Parathyroid adenoma (tissue), 2 donors: ENCODE measurements around the gene CAMK2B.

Experiments
- H2AFZ ChIP-seq: fragments of 300-600 bp; sonication (generic); one replicate; pipeline ENCODE4 v1.7.0; 2017; ENCODE audit warnings: antibody characterized with exemption, mild to moderate bottlenecking
- H3K27ac ChIP-seq: fragments of 300-600 bp; sonication (generic); one replicate; pipeline ENCODE4 v1.7.0; 2017
- H3K27me3 ChIP-seq: fragments of 300-600 bp; sonication (generic); one replicate; pipeline ENCODE4 v1.7.0; 2017; ENCODE audit warnings: low read length; ENCODE audit not compliant: control insufficient read depth, insufficient read depth
- H3K36me3 ChIP-seq: fragments of 300-600 bp; sonication (generic); one replicate; pipeline ENCODE4 v1.7.0; 2017; ENCODE audit warnings: low read length; ENCODE audit not compliant: control insufficient read depth, insufficient read depth
- H3K4me1 ChIP-seq: fragments of 300-600 bp; sonication (generic); one replicate; pipeline ENCODE4 v1.7.0; 2017; ENCODE audit warnings: control low read depth
- H3K4me2 ChIP-seq: fragments of 300-600 bp; sonication (generic); one replicate; pipeline ENCODE4 v1.7.0; 2017; ENCODE audit warnings: low read length
- H3K4me3 ChIP-seq: fragments of 300-600 bp; sonication (generic); one replicate; pipeline ENCODE4 v1.7.0; 2017; ENCODE audit warnings: low read depth, low read length
- H3K79me2 ChIP-seq: fragments of 300-600 bp; sonication (generic); one replicate; pipeline ENCODE4 v1.7.0; 2017; ENCODE audit warnings: control low read depth
- H3K9ac ChIP-seq: fragments of 300-600 bp; sonication (generic); one replicate; pipeline ENCODE4 v1.7.0; 2017; ENCODE audit warnings: mild to moderate bottlenecking
- H3K9me3 ChIP-seq: fragments of 300-600 bp; sonication (generic); one replicate; pipeline ENCODE4 v1.7.0; 2017; ENCODE audit warnings: low read length; ENCODE audit not compliant: control insufficient read depth
- TF ChIP-seq, protein P1 (sequence below): fragments of 300-600 bp; sonication (generic); IDR thresholded peaks from one replicate; pipeline ENCODE4 v1.7.0; 2017; ENCODE audit warnings: antibody characterized with exemption, mild to moderate bottlenecking
- donor health status: primary hyperparathyroidism.

Gene CAMK2B

DNA sequence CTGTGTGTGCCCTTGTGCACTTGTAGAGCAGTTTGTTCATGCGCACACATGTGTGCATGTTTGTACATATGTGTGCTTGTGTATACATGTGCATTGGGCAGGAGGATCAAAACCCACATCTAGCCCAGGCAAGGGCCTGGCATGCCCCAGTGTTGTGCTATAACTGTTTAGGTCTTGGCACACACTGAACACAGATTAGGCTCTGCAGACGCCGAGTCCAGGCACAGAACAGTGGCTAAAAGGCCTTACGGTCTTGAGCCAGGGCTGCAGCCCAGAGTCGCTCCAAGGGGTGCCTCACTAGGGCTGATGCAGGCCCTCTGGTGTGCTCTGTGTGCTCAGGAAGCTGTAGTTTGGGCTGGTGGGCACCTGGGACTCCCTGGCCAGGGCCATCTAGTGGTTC lies 68.9 kb downstream of the CAMK2B start:
- Histone ChIP-seq H3K79me2 (no peaks in the 10 kb centered on the region), H3K4me1 (peaks cover 15% of the 10 kb centered on the region), H3K27ac (no peak overlapping the region), H3K4me2 (no peak overlapping the region), H3K27me3 (no peaks in the 10 kb centered on the region), H3K4me3 (no peak overlapping the region), H3K36me3 (no peaks in the 10 kb centered on the region), H3K9me3 (no peaks in the 10 kb centered on the region), H2AFZ (no peak overlapping the region), H3K9ac (no peak overlapping the region)
- TF ChIP-seq, protein P1, sequence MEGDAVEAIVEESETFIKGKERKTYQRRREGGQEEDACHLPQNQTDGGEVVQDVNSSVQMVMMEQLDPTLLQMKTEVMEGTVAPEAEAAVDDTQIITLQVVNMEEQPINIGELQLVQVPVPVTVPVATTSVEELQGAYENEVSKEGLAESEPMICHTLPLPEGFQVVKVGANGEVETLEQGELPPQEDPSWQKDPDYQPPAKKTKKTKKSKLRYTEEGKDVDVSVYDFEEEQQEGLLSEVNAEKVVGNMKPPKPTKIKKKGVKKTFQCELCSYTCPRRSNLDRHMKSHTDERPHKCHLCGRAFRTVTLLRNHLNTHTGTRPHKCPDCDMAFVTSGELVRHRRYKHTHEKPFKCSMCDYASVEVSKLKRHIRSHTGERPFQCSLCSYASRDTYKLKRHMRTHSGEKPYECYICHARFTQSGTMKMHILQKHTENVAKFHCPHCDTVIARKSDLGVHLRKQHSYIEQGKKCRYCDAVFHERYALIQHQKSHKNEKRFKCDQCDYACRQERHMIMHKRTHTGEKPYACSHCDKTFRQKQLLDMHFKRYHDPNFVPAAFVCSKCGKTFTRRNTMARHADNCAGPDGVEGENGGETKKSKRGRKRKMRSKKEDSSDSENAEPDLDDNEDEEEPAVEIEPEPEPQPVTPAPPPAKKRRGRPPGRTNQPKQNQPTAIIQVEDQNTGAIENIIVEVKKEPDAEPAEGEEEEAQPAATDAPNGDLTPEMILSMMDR: no peak

DNA sequence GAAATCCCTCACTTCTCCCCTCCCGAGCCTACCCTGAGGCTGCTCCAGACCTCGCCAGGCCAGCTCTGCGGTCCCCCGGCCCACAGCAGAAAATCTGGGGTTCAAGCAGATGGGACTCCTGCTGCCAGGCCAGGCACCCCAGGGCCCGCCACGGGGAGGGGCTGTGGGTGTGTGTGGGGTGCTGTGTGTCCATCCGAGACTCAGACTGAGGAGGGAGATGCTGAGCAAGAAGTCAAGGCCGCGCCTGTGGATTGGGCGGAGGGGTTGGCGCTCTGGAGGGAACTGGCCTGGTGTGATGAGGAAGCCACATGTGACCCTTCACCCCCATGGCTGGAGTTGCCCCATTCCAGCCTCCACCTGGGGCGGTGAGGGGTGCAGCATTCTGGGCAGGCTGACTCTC lies 73.5 kb downstream of the CAMK2B start:
- Histone ChIP-seq H3K4me2 (no peak overlapping the region), H3K9me3 (no peaks in the 10 kb centered on the region), H3K27me3 (no peaks in the 10 kb centered on the region), H3K36me3 (no peaks in the 10 kb centered on the region), H2AFZ (no peak overlapping the region), H3K4me3 (no peak overlapping the region), H3K4me1 (no peaks in the 10 kb centered on the region), H3K79me2 (no peaks in the 10 kb centered on the region), H3K9ac (no peak overlapping the region), H3K27ac (no peak overlapping the region)
- TF ChIP-seq, protein P1: no peak

DNA sequence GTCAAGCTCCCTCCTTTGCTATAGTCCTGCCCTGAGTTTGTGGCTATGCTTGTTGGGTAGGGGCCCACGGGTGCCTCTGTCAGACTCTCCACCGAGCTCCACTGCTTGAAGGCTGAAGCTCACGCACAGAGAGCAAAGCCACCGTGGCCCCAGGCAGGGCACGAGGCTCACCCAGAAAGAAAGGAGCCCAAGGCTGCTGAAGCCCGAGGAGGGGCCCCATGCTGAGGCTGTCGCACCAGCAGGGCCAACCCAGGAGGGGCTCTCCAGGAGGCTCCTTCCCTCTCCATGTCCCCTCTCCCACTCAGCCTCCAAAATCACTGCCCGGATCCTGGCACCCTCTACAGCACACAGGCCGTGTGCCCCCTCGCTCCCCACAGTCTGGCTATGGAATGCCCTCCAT lies 74.1 kb downstream of the CAMK2B start:
- H3K9ac ChIP-seq: no peak overlapping the region
- no peak overlapping the region for H3K27ac ChIP-seq
- no peak overlapping the region for H2AFZ ChIP-seq
- H3K4me1 ChIP-seq: no peaks in the 10 kb centered on the region
- no peak overlapping the region for H3K4me2 ChIP-seq
- H3K79me2 ChIP-seq: no peaks in the 10 kb centered on the region
- no peaks in the 10 kb centered on the region for H3K9me3 ChIP-seq
- TF ChIP-seq, protein P1: no peak
- no peaks in the 10 kb centered on the region for H3K27me3 ChIP-seq
- no peaks in the 10 kb centered on the region for H3K36me3 ChIP-seq
- no peak overlapping the region for H3K4me3 ChIP-seq

DNA sequence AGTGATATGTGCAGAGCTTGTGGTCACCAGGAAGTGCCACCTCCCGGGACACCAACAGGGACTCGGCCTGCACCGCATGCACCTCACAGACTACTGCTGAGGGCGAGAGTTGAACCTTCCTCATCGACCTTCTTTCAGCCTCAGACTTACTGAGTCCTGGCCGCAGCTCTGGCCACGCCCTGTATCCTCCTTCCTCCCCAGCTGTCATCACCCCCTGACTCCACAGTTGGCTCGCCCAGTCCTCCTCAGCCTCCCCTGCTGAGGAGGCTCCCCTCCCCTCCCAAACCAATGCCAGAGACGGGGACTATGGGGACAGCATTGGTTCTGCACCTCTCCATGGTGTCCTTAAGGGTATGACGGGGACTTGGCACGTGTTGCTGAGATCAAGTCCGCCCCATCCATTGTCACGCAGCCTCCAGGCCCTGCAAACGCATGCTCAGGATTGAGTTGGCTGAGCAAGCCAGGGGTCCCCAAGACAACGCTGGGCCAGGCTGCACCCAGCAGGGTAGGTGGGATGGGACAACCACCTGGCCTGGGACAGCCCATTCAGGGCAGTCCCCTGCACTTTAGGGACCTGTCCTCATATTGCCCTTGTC lies 75.7 kb downstream of the CAMK2B start:
- Histone ChIP-seq H3K27ac (no peak overlapping the region), H3K27me3 (no peaks in the 10 kb centered on the region), H3K4me3 (no peak overlapping the region), H3K9me3 (no peaks in the 10 kb centered on the region), H3K36me3 (no peaks in the 10 kb centered on the region), H3K4me1 (no peaks in the 10 kb centered on the region), H3K9ac (no peak overlapping the region), H3K4me2 (no peak overlapping the region), H2AFZ (no peak overlapping the region), H3K79me2 (no peaks in the 10 kb centered on the region)
- TF ChIP-seq, protein P1: no peak
